Testis (tissue), 2 donors: ENCODE data around the gene ADAM12.

Experiments used
- POLR2A ChIP-seq: fragments of 450-650 bp; IDR thresholded peaks from one replicate; pipeline ENCODE4 v1.6.1; 2017; ENCODE audit warnings: antibody characterized with exemption, mild to moderate bottlenecking, moderate library complexity
- TF ChIP-seq, protein P1 (sequence below), 3 experiments: fragments of 450-650 bp in 2 of 3; fragments of 200-600 bp in 1 of 3; sonication (generic) in 1 of 3; IDR thresholded peaks; one replicate each; pipeline ENCODE4 v1.5.1; 2016 to 2019; ENCODE audit warnings: antibody characterized with exemption in 3 of 3, mild to moderate bottlenecking in 2 of 3, moderate library complexity in 1 of 3

DNA sequence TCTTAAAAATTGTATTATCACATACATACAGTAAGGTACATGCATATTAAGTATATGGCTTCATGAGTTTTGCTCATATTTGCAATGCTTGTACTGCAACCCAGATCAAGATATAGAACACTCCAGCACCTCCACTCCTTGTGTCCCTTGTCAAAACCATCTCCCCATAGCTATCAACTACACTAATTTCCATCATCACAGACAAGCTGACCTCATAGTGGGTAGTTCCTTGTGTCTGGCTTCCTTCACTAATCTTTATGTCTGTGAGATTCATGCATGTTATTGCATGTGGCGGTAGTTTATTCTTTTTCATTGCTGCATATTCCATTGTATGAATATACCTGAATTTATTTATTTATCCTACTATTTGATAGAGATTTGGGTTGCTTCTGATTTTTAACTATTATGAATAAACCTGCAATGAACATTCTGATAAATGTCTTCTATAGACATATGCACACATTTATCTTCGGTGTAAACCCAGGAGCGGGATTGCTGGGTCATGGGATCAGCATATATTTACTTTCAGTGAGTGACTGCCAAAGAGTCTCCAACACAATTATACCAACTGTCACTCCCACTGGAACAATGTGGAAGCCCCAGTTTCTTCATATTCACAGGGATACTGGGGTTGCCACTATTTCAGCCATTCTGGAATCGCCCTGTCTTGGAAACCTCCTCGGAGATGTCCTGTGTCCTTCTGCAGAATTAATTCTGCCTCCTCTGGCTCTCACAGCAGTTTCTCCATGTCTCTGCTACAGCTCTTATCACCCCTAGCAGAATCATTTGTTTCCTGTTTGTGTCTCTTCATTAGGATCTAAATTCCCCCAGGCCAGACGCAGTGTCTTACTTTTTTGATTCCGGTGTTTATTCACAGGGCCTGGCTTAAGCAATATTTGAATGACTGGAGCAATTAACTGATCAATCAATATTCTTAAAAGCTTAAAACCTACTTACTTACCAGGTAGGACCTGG is 14.7 kb upstream of the ADAM12 start:
- TF ChIP-seq, protein P1, sequence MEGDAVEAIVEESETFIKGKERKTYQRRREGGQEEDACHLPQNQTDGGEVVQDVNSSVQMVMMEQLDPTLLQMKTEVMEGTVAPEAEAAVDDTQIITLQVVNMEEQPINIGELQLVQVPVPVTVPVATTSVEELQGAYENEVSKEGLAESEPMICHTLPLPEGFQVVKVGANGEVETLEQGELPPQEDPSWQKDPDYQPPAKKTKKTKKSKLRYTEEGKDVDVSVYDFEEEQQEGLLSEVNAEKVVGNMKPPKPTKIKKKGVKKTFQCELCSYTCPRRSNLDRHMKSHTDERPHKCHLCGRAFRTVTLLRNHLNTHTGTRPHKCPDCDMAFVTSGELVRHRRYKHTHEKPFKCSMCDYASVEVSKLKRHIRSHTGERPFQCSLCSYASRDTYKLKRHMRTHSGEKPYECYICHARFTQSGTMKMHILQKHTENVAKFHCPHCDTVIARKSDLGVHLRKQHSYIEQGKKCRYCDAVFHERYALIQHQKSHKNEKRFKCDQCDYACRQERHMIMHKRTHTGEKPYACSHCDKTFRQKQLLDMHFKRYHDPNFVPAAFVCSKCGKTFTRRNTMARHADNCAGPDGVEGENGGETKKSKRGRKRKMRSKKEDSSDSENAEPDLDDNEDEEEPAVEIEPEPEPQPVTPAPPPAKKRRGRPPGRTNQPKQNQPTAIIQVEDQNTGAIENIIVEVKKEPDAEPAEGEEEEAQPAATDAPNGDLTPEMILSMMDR (IDR thresholded peaks at IDR 0.05), result no peak
- no peak for TF ChIP-seq POLR2A
